Measurements from ENCODE around the gene FOXP1.
"Not testable (repeated sequence)": the region's sequence is repeated elsewhere in the genome, so short reads cannot be mapped to it uniquely, and the experiment has no call there.

FOXP1 gene

DNA sequence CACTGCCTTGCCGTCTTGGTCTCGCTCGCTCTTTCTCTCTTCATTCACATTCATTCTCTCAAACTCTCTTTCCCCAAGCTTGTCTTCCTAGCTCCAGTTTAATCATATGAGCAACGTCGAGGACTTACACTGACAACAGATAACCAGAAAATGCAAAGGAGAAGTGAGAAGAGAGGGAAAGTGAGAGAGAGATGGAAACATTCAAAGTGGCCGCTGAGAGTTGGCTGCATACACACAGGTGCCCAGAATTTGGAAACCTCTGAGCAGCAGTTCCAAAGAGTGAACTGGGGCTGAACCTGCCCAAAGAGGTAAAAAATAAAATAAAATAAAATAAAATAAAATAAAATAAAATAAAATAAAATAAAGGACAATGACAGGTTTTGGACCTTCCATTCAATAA, 583.0 kb downstream of the FOXP1 start:
- DNase-seq (ENCODE audit: low read depth): no peak

DNA sequence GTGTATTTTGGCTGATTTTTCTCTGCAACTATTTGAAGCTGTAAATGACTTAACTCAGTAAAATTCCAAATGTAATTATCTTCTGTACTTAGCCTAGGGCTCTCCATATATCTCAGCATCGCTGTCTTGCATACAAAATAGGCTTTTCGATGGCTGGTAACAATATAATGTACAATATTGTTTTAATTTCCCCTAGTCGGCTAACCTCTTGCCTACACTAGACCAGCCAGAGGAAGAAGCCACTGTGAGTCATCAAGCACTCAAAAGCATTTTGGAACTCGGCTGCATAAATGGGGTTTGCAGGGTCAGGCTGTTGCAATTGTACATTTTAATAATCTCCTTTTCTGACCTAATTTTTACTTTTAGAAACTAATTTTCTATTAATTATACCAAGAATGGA, 583.8 kb downstream of the FOXP1 start:
- no peak for DNase-seq (ENCODE audit: low read depth)

DNA sequence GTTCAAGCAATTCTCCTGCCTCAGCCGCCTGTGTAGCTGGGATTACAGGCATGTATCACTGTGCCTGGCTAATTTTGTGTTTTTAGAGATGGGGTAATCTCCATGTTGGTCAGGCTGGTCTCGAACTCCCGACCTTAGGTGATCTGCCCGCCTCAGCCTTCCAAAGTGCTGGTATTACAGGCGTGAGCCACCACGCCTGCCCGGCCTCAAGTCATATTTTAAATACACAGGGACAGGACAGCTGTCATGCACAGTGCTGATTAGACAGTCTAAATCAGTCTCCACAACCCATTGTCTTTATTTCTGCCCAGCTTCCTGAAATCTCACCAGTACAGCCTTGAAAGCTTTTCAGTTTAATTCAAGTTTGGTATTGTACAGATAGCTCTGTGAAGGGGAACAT, 587.4 kb downstream of the FOXP1 start:
- no peak for DNase-seq (ENCODE audit: low read depth)

DNA sequence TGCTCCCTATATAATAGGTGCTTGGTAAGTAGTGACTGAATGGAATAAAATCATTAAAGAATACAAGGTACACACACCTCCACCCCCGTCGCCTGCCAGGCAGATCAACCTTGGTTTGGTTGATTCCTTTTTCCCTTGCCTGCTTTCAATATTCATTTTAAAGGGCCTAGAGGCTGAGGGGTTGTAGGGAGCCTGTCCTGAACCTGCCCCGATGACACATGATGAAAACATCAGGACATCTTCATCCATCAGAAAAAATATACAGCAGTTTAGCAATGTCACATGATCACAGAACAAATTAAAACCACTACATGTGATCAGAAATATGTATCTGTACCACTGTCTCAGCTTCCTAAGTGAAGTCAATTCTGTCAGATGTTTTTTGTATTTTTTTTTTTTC, 588.9 kb downstream of the FOXP1 start:
- DNase-seq (ENCODE audit: low read depth): no peak

DNA sequence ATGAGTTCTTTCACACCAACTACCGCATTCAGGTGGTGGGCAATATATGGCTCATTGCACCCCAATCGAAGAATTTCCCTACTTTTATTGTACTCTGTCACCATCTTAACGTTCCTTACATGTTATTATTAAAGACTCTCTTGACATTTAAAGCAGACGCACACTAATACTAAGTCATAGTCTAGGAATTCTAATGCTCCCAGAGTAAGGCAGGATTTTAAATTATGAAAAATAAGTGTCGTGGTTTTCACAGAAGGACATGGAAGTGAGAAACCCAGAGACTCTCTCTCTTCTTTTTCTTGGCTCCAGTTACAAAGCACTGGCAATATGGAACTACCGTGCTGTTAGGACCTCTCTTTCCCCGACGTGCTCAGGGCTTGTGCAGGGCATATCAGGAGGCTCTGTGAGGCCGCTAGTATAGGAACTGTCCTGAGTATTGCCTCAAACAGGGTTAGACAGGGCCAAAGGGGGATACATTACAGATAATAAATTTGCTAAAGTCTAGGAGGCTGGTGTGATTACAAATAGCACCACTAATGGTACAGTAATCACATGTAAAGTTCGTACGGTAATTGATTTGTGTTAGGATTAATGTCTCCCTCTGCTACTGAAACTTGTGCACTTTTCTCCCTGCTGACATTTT, 590.8 kb downstream of the FOXP1 start:
- DNase-seq (ENCODE audit: low read depth): no peak

DNA sequence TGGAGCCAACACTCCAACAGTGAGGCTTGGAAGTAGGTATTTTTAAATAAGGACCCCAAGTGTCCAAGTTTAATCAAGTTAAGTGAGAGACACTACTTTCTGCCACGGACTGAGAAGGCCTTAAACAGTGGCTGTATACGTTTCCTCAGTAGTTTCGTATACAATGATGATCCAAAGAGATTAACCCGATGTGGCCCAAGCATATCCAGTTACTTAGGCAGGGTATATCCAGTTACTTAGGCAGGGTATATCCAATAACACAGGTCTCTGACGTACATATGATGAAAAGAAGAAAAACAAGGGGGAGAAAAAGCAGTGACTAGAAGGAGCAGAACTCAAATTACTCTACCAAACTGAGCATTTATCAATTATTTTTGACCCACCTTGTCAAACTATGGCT, 591.4 kb downstream of the FOXP1 start:
- no peak for DNase-seq (ENCODE audit: low read depth)

DNA sequence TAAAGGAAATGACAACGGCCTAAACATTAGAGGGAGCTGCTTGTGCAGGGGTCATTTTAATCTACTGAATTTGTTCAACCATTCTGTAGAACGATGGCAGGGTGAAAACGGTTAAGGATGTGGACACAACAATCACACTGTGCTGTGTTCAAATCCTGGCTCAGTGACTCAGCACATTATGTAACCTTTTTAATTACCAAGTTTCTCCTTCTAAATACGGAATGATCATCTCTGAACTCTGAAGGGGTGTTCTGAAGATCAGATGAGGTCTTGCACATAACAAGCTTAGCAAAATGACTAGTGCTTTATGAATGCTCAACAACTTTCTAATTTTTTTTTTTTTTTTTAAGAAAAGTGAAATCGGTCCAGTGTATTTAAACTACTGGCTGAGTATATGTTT, 592.8 kb downstream of the FOXP1 start:
- no peak for DNase-seq (ENCODE audit: low read depth)

DNA sequence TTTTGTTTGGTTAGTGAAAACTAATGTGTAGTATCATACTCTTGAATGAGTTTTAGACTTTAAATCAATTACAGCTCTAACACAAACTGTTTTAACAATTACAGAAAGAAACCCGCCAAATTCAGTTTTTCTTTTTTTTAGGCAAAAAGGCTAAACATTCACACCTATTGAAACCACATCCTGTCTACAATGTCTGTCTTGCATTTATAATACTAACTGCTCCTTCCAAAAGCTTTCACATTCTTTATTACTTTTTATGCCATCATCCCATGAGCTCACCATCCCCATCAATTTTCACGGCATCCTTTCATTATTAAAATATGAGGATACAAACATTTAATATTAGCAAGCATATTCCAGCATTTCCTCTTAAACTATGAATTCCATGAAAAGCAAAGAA, 593.3 kb downstream of the FOXP1 start:
- no peak for DNase-seq (ENCODE audit: low read depth)

DNA sequence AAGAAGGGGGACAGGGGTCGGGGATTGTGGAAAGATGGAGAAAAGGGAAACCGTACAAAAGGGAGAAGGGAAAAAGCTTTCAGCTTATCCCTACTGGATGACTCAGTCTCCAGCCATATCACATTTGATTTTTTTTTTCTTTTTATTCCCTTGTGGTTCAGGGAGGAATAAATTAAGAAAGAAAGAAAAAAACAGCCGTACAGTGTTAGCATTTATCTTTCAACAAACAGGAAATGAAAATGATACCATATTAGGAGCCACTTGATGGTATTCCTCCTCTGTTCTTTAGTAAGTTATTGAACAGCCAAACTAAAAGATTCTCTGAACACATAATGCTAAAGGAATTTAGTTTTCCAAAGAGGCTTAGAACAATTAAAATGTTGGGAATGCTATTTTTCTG, 594.4 kb downstream of the FOXP1 start:
- DNase-seq (ENCODE audit: low read depth): no peak

DNA sequence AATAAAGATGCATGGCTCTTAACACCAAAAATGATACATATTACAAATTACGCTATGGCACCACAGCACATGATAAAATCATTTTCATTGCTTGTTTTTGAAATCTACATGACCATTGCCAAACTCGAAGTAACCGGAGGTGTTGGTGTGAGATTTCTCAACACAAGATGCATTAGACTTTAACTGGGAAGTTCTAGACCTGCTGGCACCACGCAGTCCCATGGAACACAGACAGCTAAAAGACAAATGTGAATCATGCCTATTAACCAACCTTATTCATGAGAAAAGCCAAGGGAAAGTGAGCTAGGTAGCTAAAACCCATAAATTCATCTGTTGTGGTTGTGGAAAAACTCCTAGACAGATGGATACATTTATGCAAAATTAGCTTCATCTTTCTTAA, 595.4 kb downstream of the FOXP1 start:
- no peak for DNase-seq (ENCODE audit: low read depth)

DNA sequence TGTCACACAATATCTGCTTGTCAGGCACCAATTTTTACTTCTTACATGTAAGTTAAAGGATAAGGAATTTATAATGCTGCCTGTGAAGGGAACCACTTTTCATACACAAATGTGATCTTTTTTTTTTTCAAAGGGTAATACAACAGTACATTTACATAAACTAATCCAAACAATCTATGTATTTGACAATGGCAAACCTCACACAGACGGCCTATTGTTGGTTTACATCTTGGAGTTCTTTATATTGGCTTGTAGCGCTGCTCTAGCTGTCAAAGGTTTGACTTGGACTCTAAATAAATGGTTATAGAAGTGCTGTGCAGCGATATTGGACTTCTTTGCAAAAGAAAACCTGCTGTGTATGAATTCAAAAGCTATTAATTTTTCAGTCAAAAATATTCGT, 598.0 kb downstream of the FOXP1 start:
- no peak for DNase-seq (ENCODE audit: low read depth)

DNA sequence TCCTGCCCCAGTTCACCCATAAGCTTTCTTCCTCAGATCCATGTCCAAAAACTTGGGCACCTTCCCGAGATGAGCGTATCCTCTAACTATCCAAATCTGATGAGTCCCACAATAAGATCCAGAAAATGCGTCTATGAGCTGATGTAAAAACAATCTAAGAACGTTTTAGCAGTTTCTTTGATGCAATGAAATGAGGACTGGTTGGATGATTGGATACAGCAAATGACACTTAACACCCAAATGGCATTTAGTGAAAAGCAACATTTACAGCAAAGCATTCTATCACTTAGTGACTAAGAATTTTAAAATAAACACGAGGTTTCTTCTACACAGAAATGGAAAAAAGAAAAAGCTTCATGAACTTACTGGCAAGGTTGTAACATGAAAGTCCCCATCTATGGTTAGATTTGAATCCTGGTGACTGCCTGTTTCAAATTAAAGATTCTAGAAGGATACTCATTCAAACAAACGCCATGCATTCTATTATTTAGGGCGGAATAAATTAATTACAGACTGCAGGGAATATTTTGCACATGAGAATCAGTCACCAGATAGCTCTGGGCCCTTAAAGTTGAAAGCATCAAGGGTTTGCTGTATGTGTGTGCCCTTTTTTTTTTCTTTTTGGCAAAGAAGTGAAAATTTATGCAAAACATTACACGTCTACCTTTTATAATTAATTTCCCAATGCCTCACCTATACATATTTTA, 598.6 kb downstream of the FOXP1 start:
- DNase-seq (ENCODE audit: low read depth): no peak

DNA sequence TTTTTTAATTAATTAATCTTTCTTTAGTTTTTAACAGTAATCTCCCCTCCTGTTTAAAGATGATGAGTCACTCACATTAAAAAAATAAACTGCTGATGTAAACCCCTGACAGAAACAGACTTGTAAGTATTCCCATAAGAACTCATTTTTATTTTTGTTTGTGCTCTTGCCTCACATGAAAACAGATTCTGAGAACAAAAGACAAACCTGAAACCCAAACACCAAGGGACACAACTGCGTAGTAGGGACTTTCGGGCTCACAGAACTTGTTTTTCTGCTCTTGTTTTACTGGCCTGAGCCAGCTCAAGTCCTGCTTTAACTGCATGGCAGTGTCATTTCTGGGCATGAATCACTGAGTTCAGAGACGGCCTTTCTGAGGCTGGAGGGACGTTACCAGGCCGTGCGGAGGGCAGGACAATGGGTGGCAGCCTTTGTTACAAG, 600.8 kb downstream of the FOXP1 start:
- no peak for DNase-seq (ENCODE audit: low read depth)

DNA sequence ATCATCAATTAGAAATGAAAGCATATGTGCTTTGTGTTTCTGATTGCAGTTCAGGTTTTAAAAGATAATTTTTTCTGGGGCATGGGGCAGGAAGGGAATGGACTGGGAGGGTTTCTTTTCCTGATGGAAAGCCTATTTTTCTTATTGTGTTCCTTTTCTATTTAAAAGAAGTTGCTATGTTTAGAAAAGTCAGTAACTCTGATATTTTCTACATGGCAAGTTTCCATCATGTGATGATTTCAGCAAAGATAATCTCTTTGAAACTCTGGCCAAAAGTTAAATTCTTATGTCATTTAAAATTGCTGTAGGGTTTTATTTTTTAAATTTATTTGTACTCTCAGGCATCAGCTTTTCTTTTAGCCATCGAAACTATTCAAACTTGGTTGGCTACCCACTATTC, 601.2 kb downstream of the FOXP1 start:
- no peak for DNase-seq (ENCODE audit: low read depth)

DNA sequence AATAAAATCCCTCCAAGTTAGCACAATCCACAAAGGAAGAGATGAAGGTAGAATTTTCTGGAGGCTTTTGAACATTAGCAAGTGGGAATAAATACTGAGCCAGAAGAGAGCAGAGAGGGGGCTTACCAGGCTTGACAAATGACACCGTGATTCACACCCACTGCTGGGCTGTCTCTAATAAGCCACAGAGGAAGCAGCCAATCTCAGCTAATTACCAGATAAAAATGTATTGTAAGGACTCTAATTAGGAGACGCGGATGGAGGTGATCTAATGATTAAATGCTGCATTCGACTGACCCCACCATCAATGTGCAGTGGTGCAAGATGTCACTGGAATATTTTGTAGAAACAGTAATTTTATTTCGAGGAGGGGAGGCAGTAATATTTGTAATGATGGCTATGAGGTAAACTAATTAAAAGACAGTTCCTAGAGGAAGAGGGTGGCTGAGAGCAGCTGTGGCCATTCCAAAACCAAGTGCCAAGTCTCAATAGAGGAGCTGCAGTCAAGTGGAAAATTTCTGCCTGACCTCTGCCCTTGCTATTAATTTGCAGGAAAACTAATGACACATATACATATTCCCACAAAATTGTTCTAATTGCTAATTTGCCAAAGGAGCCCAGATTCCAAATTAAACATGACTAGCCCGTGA, 602.2 kb downstream of the FOXP1 start:
- no peak for DNase-seq (ENCODE audit: low read depth)

DNA sequence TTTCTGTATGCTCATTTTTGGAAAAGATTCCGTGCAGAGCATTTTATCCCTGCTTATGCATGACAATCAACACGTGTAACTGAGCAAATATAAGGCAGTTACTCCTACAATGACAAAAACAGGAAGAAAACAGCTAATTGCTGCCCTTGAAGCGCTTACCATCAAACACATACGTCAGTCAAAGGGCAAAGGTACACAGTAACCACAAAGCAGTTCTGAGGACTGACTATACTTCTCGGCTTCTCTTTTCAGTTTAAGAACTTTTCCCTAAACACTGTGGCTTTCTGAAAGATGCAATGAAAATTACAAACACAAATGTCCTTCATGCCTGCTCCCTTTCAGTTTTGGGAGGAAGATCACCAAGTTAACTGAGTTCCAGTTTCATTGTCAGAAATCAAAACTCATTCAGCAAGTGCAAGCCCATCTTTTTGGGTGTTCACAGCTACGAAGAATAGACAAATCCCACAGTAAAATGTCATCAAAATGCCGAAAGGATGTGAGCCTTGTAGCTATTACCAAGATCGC, 602.8 kb downstream of the FOXP1 start:
- DNase-seq (ENCODE audit: low read depth): no peak

DNA sequence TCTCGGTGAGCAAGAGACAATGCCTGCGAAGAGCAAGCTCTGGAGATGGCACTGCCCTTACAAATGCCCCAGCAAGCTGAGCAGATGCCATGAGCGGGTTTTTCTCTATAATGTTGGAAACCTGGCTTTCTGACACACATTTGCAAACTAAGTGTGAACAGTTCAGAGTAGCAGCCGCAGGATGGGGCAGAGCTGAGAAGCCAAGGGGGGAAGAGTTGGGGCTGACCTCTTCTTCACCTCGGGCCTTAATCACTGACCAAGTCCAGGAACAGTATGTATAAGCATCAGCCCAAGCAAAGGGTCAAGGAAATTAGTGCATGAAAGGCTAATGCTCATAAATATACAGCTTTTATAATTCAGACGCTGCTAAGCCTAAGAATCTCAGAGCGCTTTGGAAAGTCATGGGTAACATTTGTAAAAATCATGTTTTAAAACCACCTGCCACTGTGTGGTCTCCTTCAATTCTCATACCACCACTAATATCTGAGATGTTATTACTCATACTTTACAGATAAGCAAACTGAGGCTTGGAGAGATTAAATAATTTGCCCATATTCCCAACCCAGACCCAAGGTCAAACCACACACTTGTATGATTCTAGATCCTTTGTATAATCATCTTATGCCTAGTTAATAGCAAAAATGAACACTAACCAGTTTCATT, 603.4 kb downstream of the FOXP1 start:
- DNase-seq (ENCODE audit: low read depth): no peak

DNA sequence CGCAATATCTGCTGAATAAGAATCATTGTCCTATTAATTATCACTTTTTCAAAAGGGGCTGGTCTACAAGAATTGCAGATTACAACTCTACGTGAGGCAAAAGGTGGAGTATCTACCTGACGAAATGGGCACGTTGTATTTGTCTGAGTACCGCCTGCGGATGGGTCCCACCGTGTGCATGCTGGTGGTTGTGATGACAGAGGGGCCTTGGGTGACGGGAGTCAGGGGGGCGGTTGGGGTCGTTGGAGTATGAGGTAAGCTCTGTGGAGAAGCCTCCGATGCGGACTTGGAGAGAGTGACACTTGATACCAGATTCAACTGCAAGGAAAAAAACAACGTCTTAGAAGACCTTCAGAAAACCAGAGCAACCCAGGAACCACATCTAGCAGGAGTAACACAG, 605.8 kb downstream of the FOXP1 start:
- DNase-seq (ENCODE audit: low read depth): no peak

DNA sequence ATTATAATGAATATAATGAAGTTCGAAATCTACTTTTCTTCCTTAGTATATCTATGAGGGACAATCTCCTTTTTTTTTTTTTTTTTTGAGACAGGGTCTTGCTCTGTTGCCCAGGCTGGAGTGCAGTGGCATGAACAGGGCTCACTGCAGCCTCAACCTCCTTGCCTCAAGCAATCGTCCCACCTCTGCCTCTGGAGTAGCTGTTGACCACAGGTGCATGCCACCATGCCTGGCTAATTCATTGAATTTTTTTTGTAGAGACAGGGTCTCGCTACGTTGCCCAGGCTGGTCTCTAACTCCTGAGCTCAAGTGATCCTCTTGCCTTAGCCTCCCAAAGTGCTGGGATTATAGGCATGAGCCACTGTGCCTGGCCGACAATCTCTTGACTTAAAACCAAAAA, 607.5 kb downstream of the FOXP1 start:
- DNase-seq (ENCODE audit: low read depth): not testable (repeated sequence)

DNA sequence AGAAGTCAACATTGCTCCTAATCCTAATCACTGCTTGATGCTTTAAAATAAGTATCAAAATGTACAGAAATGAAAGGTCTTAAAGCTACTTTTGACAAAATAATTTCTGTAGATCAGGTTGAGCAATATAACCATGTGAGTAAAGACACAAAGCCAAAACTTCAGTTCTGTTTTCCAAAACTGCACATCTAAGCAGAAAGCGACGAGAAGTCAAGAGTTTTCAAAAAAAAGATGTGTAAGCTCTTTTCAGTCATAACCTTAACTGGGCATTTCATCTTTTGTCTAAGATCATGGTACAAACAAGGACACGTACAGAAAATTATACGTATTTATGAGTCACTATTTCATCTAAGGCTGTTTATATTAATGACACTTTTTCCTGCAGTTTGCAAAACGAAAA, 608.8 kb downstream of the FOXP1 start:
- no peak for DNase-seq (ENCODE audit: low read depth)

DNA sequence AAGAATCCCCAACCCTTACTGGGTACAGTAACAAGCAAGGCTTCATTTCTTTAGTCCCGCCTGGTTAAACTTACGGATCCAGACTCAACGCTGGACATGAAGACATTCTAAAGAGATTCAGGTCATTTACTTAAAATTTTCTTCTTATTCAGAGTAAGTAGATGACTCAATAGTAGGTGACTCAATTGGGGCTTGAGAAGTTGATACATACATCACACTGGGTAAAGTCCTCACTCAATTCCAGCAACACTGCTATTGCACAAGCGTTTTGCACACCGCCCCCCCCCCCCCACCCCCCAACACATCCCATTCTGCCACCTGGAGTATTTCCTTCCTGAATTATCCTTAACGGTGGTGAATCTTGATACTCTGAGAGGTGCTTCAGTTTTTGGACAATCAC, 610.0 kb downstream of the FOXP1 start:
- DNase-seq (ENCODE audit: low read depth): no peak

DNA sequence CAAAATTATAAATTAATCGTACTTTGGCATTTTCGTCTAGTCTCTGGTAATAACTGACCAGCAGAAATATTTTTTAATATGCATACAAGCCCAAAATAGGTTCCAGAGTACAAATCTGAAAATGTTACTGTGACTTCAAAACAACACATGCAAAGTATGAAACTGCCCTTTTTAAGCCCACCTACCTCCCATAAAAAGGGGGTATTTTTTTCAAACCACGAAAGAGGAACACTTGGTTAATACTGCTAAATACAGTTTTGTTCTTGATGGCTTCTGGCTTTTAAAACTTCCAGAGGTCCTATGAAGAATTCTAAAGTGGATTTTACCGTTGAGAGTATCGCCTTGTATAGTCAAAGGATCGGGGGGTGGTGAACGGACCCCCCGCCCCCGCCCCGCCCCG, 610.7 kb downstream of the FOXP1 start:
- no peak for DNase-seq (ENCODE audit: low read depth)

DNA sequence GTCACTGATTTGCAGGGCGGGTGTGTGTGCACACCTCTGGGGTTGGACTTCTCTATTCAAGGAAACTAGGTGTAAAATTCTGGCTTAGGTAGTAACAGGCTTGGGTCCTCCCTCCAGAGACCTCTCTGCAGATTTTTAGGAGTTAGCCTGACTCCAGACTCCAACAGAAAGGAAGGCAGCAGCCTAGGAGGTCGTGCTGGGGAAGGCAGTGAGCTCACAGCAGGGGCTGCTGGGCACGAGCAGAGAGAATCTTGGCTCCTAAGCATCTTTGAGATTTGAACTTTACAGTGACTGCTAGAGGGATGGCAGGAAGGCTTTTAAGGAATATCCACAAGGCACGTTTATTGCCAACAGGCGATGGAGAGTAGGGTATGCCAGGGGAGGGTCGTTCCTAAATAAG, 612.6 kb downstream of the FOXP1 start:
- no peak for DNase-seq (ENCODE audit: low read depth)
